HG03280 (cell line): ENCODE results near the gene JAZF1.

Experiments
- ATAC-seq: cut with Tn5 transposase; IDR thresholded peaks from one replicate; pipeline ENCODE4 v1.9.1; 2021; ENCODE audit warnings: mild to moderate bottlenecking, moderate library complexity; ENCODE audit not compliant: unreplicated experiment

The JAZF1 gene

GRCh38 chr7:28180364-28181147, at the start of gene JAZF1:
Gene JAZF1, minus strand, starts transcription at chr7:28180795.
- ATAC-seq = no peak

DNA sequence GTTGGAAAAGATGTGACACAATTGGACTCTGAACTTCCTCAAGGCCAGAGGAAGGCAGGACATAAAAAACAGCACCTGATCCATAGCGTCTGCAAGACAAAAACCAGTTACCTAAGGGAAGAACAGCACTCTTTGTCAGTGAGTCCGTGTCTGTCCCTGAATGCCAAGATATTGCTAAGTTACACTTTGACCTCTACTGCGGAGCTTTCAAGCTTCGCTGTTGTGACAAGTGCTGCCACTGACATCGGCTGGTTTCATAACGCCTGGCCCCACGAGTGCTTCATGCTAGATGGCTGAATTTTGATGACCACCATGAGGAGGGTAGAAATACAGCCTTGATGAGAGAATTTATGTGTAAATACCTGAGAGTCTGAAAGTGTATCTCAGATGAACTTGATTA, 49.7 kb upstream of the JAZF1 start:
- no peak for ATAC-seq

DNA sequence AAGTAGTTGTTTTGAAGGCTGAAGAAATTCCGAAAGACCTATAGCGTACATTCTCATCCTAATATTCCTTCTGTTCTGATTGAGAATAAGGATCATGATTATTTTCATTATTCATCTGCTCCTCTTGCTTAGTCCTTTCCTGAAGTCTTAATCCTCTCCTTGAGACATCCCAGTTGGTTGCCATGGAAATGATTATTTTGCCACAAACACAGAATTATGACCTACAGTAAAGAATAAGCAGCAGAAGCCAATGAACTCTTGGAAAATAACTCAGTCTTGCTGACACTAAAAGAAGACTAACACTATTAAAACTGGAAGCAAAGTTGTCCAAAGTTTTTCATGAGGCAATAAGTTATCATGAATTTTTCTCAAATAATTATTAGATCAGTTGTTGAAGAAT, 47.8 kb upstream of the JAZF1 start:
- ATAC-seq = no peak

DNA sequence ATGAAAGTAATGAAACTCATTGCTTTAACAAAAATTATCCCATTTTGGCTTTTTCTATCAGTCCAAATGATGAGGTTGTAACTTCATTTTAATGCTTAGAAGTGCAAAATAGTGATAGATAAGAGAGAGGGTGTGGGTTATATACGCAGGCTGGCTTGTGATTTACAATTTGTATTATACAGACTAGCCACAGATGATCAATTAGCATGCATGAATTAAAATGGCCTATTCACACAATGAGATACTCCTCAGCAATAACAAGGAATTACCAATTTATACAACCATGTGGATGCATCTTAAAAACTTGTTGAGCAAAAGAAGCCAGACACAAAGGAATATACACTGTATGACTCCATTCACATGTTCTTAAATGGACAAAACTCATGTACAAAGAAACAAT, 45.4 kb upstream of the JAZF1 start:
- no peak for ATAC-seq

DNA sequence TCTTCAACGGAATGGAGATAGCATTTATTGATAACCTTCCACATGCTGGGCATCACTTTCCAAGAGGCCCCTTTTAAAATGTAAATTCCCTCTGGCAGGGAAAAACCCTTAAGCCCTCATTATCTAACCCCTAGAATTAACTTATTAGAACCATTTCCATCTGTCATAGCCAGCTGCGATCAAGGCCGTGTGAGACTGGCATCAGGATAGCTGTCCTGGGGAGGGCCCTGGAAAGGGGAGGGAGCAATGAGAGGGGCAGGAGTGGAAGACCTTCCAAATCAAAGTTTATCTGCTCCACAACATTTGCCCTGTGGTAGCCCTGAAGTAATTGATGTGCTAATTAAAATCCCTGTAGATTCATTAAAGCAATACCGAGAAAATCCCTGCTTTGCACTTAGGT, 45.0 kb upstream of the JAZF1 start:
- no peak for ATAC-seq

DNA sequence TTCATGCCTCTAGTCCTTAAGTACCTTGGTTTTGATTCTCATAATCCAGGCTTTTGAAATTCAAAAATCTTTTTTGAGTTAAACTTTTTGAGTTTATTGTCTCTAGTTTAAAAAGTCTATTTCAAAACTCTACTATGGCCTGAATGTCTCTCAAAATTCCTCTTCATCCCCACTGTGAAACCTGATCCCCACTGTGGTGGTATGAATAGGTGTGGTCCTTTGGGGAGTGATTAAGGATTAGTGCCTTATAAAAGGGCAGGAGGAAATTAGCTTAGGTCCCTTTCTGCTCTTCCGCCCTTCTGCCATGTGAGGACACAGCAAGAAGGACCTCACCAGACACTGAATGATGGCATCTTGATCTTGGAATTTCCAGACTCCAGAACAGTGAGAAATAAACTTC, 44.1 kb upstream of the JAZF1 start:
- no peak for ATAC-seq

GRCh38 chr7:28224172-28224571, 43.6 kb upstream of the JAZF1 start:
- no peak for ATAC-seq

DNA sequence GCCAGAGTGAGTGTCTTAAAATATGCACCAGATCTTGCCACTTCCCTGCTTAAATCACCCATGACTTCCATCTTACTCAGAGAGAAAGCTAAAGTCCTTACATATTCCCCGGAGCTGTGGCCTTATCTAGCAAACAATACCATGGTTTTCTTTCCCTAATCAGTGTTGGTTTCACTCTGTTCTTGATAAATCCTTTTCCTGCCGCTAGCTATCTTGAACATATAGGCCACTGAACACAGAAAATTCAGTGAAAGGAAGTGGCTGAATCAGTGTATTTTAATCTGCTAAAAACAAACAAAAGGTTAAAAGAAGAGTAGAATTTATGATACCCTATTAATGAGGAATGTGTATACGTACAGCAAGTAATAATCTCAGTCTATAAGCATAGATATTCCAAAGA, 42.0 kb upstream of the JAZF1 start:
- ATAC-seq = no peak

DNA sequence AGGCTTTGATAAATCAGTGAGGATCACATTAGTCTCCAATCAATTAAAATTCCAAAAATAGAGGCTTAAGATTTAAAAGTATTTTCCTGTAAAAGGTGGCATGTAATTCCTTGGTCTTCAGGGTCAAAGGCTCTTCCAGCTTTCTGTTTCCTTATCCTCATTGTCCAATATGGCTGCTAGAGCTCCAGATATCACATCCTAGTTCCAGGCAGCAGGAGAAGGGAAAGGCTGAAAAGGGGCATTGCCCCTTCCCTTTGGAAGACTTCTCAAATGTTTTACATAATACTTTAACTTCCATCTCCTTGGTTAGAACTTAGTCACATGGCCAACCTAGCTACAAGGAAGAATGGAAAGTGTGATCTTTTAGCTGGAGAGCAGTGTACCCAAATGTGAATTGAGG, 39.2 kb upstream of the JAZF1 start:
- ATAC-seq = no peak

GRCh38 chr7:28217143-28217542, 36.5 kb upstream of the JAZF1 start:
- ATAC-seq = no peak

- no peak for ATAC-seq
Observed at GRCh38 chr7:28211006-28211405, 30.4 kb upstream of the JAZF1 start.

- no peak for ATAC-seq
Observed at GRCh38 chr7:28208506-28208905, 27.9 kb upstream of the JAZF1 start.

DNA sequence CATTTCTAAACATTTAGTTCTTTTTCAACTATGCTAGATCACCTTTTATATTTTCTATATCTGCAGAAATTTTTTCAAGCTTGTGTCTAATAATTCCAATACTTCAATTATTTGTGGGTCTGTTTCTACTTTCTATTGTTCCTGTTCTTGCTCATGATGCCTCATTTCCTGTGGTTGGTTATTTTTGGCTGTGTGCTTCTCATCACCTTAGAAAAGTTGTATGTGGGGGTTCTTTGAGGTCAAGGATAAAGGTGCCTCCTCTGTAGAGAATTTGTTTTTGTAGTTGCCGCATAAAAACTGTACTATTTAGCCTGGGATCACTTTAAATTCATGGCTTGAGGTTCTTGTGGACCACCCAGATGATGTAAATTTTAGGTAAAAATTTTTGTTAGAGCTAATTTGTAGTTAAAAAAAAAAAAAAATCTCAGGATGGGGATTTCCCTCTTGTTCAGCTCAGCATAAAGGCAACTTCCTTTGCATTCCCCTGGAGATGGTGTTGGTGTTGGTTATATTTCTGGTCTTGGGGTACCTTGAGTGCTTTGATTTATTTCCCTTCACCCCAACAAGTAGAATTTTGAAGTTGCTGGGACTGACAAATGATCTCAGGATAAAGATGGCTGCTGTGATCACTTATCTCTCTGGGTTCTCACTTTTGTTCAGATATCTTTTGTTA, 27.0 kb upstream of the JAZF1 start:
- no peak for ATAC-seq

DNA sequence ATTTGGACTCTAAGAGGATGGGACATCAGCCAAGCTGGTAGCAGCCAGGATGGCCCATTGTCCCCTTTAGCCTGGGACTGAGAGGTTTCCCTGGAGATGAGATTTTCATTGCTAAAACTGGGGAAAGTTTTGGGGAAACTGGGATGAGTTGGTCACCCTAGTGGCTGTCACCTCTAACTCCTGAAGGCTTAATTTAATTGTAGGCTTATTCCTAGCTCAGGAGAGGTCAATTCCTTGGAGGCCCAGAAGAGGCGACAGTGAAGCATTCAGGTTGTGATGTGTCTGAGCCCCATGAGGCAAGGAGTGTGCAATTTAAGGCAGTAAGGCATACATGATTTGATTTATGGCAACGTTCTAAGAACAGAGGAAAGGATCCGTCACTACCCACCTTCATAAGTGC, 24.9 kb upstream of the JAZF1 start:
- no peak for ATAC-seq

GRCh38 chr7:28203508-28204240, 23.1 kb upstream of the JAZF1 start:
- ATAC-seq = no peak

- no peak for ATAC-seq
Observed at GRCh38 chr7:28202222-28202621, 21.6 kb upstream of the JAZF1 start.

GRCh38 chr7:28201131-28201530, 20.5 kb upstream of the JAZF1 start:
- ATAC-seq = no peak

DNA sequence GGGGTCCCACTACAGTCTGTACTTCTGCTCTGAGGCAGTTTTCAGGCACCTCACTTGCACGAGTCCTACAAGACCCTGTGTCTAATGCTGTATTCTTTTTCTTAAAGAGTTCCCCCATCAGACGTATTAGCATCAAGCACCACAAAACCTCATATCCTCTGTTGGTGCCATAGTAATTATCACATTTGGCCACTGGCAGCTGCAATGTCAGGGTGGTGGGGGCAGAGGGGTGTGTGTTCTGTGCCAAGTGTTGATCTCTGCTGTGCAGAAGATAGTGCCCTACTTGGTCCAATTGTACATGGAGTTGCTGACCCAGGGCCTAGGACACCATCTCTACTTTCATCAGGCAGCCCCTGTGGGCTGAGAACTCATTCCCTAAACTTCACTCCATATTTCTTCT, 20.0 kb upstream of the JAZF1 start:
- ATAC-seq = no peak

- ATAC-seq = no peak
Observed at GRCh38 chr7:28199021-28199510, 18.5 kb upstream of the JAZF1 start.

DNA sequence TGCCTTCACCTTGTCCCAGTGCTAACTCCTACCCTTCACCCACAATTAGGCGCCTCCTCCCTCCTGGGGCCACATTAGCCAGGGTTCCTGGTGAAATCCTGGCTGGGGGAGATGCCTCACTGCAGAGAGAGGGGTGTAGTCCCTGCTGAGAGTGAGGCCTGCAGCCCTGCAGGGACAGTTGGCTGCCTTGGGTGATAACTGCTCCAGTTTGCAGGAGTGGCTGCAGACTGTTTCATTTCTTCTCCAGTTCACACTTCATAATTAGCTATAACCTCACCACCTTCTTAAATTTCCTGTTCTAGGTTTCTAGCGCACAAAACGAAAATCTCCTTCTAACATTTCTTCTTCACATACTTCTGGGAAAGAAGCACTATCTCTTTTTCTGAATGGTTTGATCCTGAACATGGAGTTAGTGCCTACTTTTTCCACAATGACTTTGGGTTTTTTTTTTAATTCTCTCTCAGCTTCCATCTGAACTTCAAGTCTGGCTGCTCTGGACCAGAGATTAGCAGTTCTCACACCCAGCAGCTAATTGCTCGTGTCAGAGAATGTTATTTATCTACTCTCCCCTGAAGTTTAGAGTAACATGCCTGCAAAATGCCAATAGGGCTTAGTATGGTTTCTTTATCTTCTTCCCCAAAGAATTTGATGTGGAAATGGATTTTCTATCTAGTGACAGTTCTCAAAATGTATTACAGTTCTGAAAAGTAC, 15.5 kb upstream of the JAZF1 start:
- no peak for ATAC-seq
